Fibroblast of the aortic adventitia (primary cell): ENCODE results near the gene SARNP. TPM values are rescaled to one million over a fixed set of nuclear protein-coding genes. Genes with fewer than 3 reads are reported as not detected.

ENCODE experiments used
- DNase-seq: peaks from one replicate; pipeline ENCODE4 v3.0.0-alpha.2; 2010; ENCODE audit warnings: low read depth
- H3K4me3 ChIP-seq: 2 replicates; pipeline ENCODE4 v1.5.1; 2011; ENCODE audit warnings: low read depth, mild to moderate bottlenecking, control low read depth, low read length, moderate library complexity
- total RNA-seq: library from RNA; depleted of rRNA; stranded (reverse); fragments of >200 nt; gene quantifications from 2 replicates; pipeline ENCODE4 v1.2.3, GENCODE V29; 2012; ENCODE audit warnings: low replicate concordance
- TF ChIP-seq, protein P1 (sequence below): IDR thresholded peaks from 2 replicates; pipeline ENCODE4 v1.5.1; 2011; ENCODE audit warnings: mild to moderate bottlenecking, low read length, control low read depth, inconsistent platforms; ENCODE audit not compliant: insufficient read depth

Gene SARNP
- total RNA-seq, 1 donor: 84.6 TPM

DNA sequence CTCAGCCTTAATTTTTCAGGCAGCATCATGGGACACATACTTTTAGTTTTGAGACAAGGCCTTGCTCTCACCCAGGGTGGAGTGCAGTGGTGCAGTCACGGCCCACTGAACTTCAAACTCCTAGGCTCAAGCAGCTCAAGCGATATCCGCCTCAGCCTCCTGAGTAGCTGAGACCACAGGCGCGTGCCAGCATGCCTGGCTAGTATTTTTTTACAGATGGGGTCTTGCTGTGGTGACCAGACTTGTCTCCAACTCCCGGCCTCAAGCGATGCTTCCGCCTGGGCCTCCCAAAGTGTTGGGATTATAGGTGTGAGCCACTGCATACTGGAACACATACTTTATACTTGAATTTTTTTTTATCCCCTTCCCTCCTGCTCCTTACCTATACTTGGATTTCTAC lies 94.6 kb downstream of the SARNP start:
- no peak overlapping the region for H3K4me3 ChIP-seq
- no peak for DNase-seq
- TF ChIP-seq, protein P1, sequence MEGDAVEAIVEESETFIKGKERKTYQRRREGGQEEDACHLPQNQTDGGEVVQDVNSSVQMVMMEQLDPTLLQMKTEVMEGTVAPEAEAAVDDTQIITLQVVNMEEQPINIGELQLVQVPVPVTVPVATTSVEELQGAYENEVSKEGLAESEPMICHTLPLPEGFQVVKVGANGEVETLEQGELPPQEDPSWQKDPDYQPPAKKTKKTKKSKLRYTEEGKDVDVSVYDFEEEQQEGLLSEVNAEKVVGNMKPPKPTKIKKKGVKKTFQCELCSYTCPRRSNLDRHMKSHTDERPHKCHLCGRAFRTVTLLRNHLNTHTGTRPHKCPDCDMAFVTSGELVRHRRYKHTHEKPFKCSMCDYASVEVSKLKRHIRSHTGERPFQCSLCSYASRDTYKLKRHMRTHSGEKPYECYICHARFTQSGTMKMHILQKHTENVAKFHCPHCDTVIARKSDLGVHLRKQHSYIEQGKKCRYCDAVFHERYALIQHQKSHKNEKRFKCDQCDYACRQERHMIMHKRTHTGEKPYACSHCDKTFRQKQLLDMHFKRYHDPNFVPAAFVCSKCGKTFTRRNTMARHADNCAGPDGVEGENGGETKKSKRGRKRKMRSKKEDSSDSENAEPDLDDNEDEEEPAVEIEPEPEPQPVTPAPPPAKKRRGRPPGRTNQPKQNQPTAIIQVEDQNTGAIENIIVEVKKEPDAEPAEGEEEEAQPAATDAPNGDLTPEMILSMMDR: no peak

DNA sequence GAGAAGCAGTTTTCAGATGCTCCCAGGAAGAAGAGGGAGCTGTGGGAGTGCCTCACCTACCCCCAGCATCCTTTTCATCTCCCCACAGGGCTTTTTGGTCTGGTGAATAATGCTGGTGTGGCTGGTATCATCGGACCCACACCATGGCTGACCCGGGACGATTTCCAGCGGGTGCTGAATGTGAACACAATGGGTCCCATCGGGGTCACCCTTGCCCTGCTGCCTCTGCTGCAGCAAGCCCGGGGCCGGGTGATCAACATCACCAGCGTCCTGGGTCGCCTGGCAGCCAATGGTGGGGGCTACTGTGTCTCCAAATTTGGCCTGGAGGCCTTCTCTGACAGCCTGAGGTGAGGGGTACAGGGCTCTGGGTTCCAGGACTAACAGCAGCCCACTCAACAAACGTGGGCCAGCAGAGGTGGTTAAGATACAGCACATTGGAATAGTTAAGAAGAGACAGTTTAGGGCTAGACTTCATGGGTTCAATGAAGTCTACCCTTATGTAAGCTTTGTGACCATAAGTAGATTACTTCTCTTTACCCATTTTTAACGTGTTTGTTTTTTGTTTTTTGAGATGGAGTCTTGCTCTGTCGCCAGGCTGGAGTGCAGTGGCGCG lies 95.8 kb downstream of the SARNP start:
- TF ChIP-seq, protein P1: no peak
- peak overlapping the region; percentile 31 for H3K4me3 ChIP-seq
- DNase-seq: no peak

DNA sequence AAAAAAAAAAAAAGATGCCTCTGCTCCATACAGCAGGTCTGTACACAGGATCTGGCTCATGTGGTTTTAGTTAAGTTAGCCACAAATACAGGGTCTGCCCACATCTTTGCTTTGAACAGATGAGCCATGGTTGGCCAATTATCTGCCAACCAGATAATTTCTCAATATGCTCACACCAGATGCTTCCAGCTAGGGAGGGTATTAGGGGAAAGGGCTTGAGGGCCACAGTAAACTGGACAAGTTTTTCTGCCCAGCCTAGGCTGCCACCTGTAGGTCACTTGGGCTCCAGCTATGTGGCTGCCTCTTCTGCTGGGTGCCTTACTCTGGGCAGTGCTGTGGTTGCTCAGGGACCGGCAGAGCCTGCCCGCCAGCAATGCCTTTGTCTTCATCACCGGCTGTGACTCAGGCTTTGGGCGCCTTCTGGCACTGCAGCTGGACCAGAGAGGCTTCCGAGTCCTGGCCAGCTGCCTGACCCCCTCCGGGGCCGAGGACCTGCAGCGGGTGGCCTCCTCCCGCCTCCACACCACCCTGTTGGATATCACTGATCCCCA lies 96.6 kb downstream of the SARNP start:
- peak overlapping the region; percentile 31 for H3K4me3 ChIP-seq
- TF ChIP-seq, protein P1: peak; percentile 71
- DNase-seq: peak; percentile 92

DNA sequence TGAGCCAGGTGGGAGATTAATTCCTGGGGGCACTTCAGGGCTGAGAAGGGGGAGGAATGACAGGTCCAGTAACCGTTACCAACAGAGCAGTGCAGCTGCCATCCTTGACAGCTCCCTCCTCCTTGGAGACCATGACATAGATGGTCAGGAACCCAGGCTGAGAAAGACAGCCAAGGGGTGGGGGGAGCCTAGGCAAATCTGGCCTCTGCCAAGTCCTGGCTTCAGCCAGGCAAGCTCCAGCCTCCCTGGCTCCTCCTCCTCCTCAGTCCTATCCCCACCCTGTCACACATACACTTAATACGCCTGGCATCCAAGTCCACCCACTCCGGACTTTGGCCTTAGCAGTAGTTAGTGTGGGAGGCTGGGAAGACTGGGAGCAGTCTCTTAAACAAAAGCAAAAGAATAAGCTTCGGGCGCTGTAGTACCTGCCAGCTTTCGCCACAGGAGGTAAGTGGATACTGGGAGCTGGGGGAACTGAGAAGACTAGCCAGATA lies 97.4 kb downstream of the SARNP start, which contains the start of gene RDH5:
TSS of gene RDH5 (plus strand) at position 323 of the 494 bp plus-strand sequence. CDS start 792 bp downstream, outside the sequence.
- peak within 1 kb of the TSS; percentile 50 for H3K4me3 ChIP-seq

DNA sequence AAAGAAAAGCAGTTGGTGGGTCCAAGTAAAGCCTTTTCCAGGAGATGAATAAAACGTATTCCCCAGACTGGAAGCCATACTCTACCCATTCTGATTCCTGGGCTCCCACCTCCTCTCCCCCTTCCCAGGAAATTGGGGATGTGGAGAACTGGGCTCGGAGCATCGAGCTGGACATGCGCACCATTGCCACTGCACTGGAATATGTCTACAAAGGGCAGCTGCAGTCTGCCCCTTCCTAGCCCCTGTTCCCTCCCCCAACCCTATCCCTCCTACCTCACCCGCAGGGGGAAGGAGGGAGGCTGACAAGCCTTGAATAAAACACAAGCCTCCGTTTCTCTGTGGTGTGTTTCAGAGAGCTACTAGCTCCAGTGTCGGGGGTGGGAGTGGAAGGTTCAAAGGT lies 98.2 kb downstream of the SARNP start:
- DNase-seq: no peak
- no peak overlapping the region for H3K4me3 ChIP-seq
- TF ChIP-seq, protein P1: no peak

More for the DNA sequence above, 97.4 kb downstream of the SARNP start, which contains the start of gene RDH5:
- peak; percentile 96 for DNase-seq
- TF ChIP-seq, protein P1: no peak

DNA sequence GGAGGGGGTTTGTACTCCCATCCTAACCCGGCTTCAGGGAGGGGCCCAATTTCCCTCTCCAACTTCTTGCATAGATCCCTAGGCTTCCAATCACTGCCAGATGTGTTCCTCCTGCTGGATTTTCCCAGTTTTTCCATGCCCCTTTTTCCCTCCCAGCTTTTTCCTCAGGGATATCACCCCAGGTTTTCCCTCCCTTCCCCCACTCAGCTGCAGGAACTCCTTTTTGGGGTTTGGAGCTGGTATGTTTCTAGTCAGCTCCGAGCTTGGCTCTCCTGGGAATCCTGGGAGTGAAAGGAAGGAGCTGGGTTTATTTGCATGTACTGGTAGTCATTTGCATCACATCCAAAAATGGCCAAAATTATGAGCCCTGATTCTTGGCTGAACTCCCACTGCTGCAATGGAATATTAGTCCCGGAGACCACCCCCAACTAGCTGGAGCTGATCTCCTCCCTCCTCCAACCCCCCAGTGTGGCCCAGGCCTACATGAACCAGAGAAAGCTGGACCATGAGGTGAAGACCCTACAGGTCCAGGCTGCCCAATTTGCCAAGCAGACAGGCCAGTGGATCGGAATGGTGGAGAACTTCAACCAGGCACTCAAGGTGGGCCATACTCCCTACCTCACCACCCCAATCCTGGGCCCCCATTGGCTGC lies 98.8 kb downstream of the SARNP start:
- DNase-seq: no peak
- TF ChIP-seq, protein P1: no peak
- no peak overlapping the region for H3K4me3 ChIP-seq
